ENCODE results near the gene PKP1. TPM values are rescaled to one million over a fixed set of nuclear protein-coding genes. Genes with fewer than 3 reads are reported as not detected.

The PKP1 gene
- total and polyA plus RNA-seq, 10 donors: 0.04 to 0.10 (median 0.06) TPM; not detected in 7

- no peak overlapping the region for H3K27ac ChIP-seq
- no peaks in the 10 kb centered on the region for H3K36me3 ChIP-seq
- intact Hi-C loops (cut with DNase I; ENCODE audit: low total_unique reads): no loop called here
- 64 to 93% (median 87%) methylated on average over 4 to 15 of the region's 15 CpGs for WGBS, 5 donors
- no peaks in the 10 kb centered on the region for H3K9me3 ChIP-seq
- no peak overlapping the region for H3K4me3 ChIP-seq
- no peaks in the 10 kb centered on the region for H3K4me1 ChIP-seq
- H3K27me3 ChIP-seq (replicated peaks in 1 of 7): no peaks in the 10 kb centered on the region
- DNase-seq: peak; percentile 41
- no peak for TF ChIP-seq POLR2AphosphoS5 (IDR thresholded peaks at IDR 0.05)
- no peak for TF ChIP-seq POLR2A (IDR thresholded peaks at IDR 0.05)
- TF ChIP-seq, protein P1, sequence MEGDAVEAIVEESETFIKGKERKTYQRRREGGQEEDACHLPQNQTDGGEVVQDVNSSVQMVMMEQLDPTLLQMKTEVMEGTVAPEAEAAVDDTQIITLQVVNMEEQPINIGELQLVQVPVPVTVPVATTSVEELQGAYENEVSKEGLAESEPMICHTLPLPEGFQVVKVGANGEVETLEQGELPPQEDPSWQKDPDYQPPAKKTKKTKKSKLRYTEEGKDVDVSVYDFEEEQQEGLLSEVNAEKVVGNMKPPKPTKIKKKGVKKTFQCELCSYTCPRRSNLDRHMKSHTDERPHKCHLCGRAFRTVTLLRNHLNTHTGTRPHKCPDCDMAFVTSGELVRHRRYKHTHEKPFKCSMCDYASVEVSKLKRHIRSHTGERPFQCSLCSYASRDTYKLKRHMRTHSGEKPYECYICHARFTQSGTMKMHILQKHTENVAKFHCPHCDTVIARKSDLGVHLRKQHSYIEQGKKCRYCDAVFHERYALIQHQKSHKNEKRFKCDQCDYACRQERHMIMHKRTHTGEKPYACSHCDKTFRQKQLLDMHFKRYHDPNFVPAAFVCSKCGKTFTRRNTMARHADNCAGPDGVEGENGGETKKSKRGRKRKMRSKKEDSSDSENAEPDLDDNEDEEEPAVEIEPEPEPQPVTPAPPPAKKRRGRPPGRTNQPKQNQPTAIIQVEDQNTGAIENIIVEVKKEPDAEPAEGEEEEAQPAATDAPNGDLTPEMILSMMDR (IDR thresholded peaks at IDR 0.05 in 8 of 11, conservative IDR thresholded peaks at IDR 0.05 in 3 of 11): no peak
These were observed 38.6 kb downstream of the PKP1 start for GRCh38 chr1:201321826-201322390.

- no peaks in the 10 kb centered on the region for H3K27me3 ChIP-seq (replicated peaks in 1 of 7)
- peak; percentile 70 for DNase-seq
- H3K4me3 ChIP-seq: no peak overlapping the region
- no peak overlapping the region for H3K27ac ChIP-seq
- H3K9me3 ChIP-seq: no peaks in the 10 kb centered on the region
- intact Hi-C loops (cut with DNase I; ENCODE audit: low total_unique reads): no loop called here
- no peaks in the 10 kb centered on the region for H3K36me3 ChIP-seq
- 87 to 97% (median 89%) methylated on average over 7 to 12 of the region's 12 CpGs for WGBS, 5 donors
- TF ChIP-seq POLR2A (IDR thresholded peaks at IDR 0.05) (no peak), POLR2AphosphoS5 (IDR thresholded peaks at IDR 0.05) (no peak)
- TF ChIP-seq, protein P1 (IDR thresholded peaks at IDR 0.05 in 8 of 11, conservative IDR thresholded peaks at IDR 0.05 in 3 of 11): no peak
- no peaks in the 10 kb centered on the region for H3K4me1 ChIP-seq
These were observed 39.6 kb downstream of the PKP1 start for GRCh38 chr1:201322653-201323510.

DNA sequence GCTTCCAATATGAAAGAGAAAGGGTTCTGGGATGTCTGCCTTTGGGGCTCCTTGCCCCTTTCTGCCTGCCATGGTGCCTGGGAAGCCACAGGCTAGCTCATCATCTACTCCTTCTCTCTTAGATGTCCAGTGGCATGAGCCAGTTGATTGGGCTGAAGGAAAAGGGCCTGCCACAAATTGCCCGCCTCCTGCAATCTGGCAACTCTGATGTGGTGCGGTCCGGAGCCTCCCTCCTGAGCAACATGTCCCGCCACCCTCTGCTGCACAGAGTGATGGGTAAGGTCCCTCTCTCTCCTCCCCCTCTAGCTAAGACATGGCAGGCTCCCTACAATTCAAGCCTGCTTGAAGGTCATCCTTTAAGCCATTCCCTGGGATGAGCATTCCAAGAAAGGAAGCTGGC lies 41.0 kb downstream of the PKP1 start:
- intact Hi-C loops (cut with DNase I; ENCODE audit: low total_unique reads): no loop called here
- TF ChIP-seq POLR2AphosphoS5 (IDR thresholded peaks at IDR 0.05) (no peak), POLR2A (IDR thresholded peaks at IDR 0.05) (no peak)
- TF ChIP-seq, protein P1 (IDR thresholded peaks at IDR 0.05 in 8 of 11, conservative IDR thresholded peaks at IDR 0.05 in 3 of 11): no peak
- Histone ChIP-seq H3K9me3 (no peaks in the 10 kb centered on the region), H3K36me3 (no peaks in the 10 kb centered on the region), H3K27ac (no peak overlapping the region), H3K27me3 (replicated peaks in 1 of 7) (no peaks in the 10 kb centered on the region), H3K4me1 (no peaks in the 10 kb centered on the region), H3K4me3 (no peak overlapping the region)
- peak; percentile 35 for DNase-seq
- 89 to 98% (median 94%) methylated on average over 4 of the region's 4 CpGs for WGBS, 5 donors
